AG04450 (cell line): ENCODE results near the gene PRSS57. TPM values are rescaled to one million over a fixed set of nuclear protein-coding genes. Genes with fewer than 3 reads are reported as not detected.
A peak's percentile ranks its signal among the peaks of the same experiment; 100 is the strongest.
"Not testable (repeated sequence)": the region's sequence is repeated elsewhere in the genome, so short reads cannot be mapped to it uniquely, and the experiment has no call there.

Experiments used
- CTCF ChIA-PET: fragments of 300-600, 350-600 bp; formaldehyde crosslinking; extraction: SDS; loops from one replicate; lab custom pipeline; 2022; ENCODE audit warnings: antibody characterized with exemption, inconsistent platforms; lab: Charles Lee
- POLR2A ChIA-PET: fragments of 350-600 bp; formaldehyde crosslinking; extraction: SDS; loops from one replicate; lab custom pipeline; 2021; ENCODE audit warnings: antibody characterized with exemption, inconsistent platforms; lab: Yijun Ruan, JAX
- DNase-seq: peaks from one replicate; pipeline ENCODE4 v3.0.0-alpha.2; 2011; ENCODE audit warnings: low read depth, low spot score
- H3K27ac ChIP-seq: one replicate; pipeline ENCODE4 v1.5.1; 2012; ENCODE audit warnings: low read depth, low read length, control low read depth
- H3K27me3 ChIP-seq: one replicate; pipeline ENCODE4 v1.6.0; 2012; ENCODE audit warnings: low read length; ENCODE audit not compliant: control insufficient read depth, insufficient read depth
- H3K4me3 ChIP-seq: 2 replicates; pipeline ENCODE4 v1.5.1; 2011; ENCODE audit warnings: mild to moderate bottlenecking, low read depth, low read length, control low read depth
- H3K9me3 ChIP-seq: 2 replicates; pipeline ENCODE4 v1.5.1; 2012; ENCODE audit warnings: low read length; ENCODE audit not compliant: control insufficient read depth, insufficient read depth
- polyA minus RNA-seq: library from RNA; depleted of rRNA, polyadenylated mRNA; stranded (reverse); fragments of >200 nt; gene quantifications from 2 replicates; pipeline ENCODE4 v1.2.3, GENCODE V29; 2011; rRNA and poly(A)+ RNA removed
- polyA plus RNA-seq: library from polyadenylated mRNA; depleted of rRNA; stranded (reverse); fragments of >200 nt; gene quantifications from 2 replicates; pipeline ENCODE4 v1.2.3, GENCODE V29; 2011; rRNA removed
- TF ChIP-seq, protein P1 (sequence below): IDR thresholded peaks from 2 replicates; pipeline ENCODE4 v1.5.1; 2011; ENCODE audit warnings: low read depth, low read length, control low read depth, inconsistent platforms

The PRSS57 gene
- polyA plus RNA-seq: not detected in 2 replicates
- not detected in 2 replicates for polyA minus RNA-seq

DNA sequence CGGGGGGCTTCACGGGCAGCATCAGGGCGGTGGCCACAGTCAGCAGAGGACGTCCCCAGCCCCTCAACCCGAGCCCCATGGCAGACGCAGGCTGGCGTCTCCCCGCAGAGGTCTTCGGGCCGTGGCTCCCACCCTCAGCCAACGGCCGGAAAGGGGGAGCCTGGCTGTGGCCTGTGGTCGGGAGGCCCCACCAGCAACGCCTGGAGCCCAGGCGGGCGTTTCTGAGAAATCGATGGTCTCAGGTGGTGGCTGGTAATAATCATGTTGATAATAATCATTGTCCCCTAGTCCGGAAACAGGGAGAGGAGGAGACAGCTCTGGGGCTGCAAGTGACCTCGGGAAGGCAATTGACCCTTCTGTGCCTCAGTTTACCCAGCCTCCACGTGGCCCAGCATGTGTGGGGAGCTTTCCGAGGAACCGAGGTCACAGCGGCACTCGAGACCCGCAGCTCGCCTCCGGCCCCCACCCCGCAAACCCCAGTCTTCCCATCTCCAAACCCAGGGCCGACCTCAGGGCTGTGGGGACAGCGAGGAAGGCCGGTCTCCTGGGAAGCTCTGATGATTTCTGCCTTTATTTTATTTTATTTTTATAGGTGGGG lies at the start of gene PRSS57:
Gene PRSS57, minus strand, starts transcription at position 101 of the 598 bp plus-strand sequence. Its CDS starts 22 bp downstream, at position 79.
- DNase-seq: no peak
- ChIA-PET POLR2A (no interaction called here), CTCF (no interaction called here)
- Histone ChIP-seq H3K4me3 (no peak within 1 kb of the TSS), H3K27me3 (peaks cover 5% of the 10 kb centered on the region), H3K27ac (no peak within 1 kb of the TSS), H3K9me3 (no peaks in the 10 kb centered on the region; the same call in 1 of the 2 replicates)
- TF ChIP-seq, protein P1, sequence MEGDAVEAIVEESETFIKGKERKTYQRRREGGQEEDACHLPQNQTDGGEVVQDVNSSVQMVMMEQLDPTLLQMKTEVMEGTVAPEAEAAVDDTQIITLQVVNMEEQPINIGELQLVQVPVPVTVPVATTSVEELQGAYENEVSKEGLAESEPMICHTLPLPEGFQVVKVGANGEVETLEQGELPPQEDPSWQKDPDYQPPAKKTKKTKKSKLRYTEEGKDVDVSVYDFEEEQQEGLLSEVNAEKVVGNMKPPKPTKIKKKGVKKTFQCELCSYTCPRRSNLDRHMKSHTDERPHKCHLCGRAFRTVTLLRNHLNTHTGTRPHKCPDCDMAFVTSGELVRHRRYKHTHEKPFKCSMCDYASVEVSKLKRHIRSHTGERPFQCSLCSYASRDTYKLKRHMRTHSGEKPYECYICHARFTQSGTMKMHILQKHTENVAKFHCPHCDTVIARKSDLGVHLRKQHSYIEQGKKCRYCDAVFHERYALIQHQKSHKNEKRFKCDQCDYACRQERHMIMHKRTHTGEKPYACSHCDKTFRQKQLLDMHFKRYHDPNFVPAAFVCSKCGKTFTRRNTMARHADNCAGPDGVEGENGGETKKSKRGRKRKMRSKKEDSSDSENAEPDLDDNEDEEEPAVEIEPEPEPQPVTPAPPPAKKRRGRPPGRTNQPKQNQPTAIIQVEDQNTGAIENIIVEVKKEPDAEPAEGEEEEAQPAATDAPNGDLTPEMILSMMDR: no peak

DNA sequence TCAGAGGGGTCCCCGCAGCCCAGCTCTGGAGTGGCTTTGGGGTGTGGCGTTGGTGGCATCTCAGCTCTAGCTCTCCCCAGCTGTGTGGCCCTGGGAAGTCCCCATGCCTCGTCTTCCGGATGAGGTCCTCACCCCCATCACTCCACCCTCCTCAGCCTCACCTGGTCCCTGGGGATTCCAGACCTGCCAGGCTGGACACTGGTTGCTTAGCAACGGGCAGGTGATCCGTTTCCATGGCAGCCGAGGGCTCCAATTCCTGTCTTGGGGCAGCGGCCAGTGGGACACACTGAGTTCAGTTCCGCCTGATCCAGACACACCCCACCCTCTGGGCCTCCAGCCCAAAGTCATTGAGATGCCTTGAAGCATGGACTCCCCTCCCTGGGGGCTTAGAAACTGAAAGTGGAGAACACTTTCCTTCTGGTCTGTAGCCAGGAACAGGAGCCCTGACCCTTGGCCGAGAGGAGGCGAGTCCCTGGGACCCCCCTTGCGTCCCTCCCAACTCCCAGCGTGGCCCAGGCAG lies 48.0 kb upstream of the PRSS57 start:
- no peak overlapping the region for H3K4me3 ChIP-seq
- no peaks in the 10 kb centered on the region for H3K27me3 ChIP-seq
- CTCF ChIA-PET: no interaction called here
- DNase-seq: no peak
- TF ChIP-seq, protein P1: no peak
- peaks cover 50% of the 10 kb centered on the region for H3K9me3 ChIP-seq
- no peak overlapping the region for H3K27ac ChIP-seq
- POLR2A ChIA-PET: no interaction called here

DNA sequence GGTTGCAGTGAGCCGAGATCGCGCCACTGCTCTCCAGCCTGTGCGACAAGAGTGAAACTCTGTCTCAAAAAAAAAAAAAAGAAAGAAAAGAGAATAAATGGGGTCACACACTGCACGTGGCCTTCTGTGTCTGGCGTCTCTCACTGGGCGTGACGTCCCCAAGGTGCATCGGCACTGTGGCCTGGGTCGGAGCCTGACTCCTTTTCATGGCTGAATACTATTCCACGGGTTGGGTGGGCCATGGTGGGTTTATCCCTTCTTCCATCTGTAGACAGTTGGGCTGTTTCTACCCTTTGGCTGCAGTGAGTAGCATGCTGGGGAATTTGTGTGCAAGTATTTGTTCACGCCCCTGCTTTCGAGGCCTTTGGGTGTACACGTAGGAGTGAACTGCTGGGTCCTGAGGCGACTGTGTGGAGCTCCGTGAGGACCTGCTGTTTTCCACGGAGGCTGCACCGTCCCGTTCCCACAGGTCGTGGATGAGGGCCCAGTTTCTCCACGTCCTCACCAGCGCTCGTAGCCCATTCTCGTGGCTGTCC lies 47.4 kb upstream of the PRSS57 start:
- Histone ChIP-seq H3K9me3 (peaks cover 44% of the 10 kb centered on the region), H3K27me3 (no peaks in the 10 kb centered on the region), H3K27ac (no peak overlapping the region), H3K4me3 (no peak overlapping the region)
- TF ChIP-seq, protein P1: no peak
- CTCF ChIA-PET: no interaction called here
- DNase-seq: no peak
- POLR2A ChIA-PET: no interaction called here

DNA sequence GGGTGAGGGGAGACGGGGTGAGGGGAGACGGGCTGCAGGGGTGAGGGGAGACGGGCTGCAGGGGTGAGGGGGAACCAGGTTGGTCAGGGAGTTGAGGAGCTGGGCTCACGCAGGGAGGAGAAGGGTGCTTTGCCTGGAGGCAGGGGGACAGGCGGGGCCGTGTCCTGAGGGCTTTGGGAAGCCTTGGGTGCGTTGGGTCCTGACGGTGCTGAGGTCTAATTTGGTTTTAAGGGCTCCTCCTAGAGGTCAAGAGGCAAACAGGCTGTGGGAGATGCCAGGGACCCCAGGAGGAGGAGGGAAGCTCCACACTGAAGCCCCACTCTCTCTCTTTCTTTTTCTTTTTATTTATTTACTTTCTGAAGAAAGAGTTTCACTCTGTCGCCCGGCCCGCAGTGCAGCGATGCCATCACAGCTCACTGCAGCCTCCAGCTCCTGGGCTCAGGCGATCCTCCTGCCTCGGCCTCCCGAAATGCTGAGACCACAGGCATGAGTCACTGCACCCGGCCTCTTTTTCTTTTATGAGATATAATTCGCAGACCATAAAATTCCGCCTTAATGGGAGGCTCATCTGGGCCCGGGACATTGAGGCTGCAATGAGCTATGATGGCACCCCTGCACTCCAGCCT lies 46.4 kb upstream of the PRSS57 start:
- POLR2A ChIA-PET: interaction anchor here (0.7 kb wide), 1 partner anchor 74 kb away, joined by 3 read pairs; no protein-coding TSS in a partner anchor
- CTCF ChIA-PET: no interaction called here

DNA sequence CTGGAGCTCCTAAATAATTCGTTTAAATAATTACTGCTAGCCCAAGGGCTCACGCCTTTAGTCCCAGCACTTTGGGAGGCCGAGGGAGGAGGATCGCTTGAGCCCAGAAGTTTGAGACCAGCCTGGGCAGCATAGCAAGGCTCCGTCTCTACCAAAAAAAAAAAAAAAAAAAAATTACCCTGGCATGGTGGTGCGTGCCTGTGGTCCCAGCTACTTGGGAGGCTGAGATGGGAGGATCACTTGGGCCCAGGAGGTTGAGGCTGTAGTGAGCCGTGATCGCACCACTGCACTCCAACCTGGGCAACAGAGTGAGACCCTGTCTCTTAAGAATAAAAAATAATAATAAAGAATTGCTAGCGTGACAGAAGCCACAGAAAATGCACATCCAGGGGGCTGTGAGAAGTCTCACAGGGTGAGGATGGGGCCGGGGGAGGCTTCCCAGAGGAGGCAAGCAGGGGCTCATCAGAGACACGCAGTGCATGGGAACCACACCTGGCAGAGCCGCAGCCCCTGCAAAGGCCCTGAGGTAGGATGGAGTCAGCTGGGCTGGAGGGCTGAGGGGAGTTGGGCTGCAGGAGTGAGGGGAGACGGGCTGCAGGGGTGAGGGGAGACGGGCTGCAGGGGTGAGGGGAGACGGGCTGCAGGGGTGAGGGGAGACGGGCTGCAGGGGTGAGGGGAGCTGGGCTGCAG lies 45.7 kb upstream of the PRSS57 start:
- H3K27me3 ChIP-seq, H3K27ac ChIP-seq, H3K4me3 ChIP-seq, DNase-seq, POLR2A ChIA-PET: not testable (repeated sequence)
- CTCF ChIA-PET: interaction anchor here (0.7 kb wide), 1 partner anchor 174 kb away, joined by 4 read pairs; no protein-coding TSS in a partner anchor
- peaks cover 28% of the 10 kb centered on the region for H3K9me3 ChIP-seq

More for the DNA sequence above, 46.4 kb upstream of the PRSS57 start:
- Histone ChIP-seq H3K9me3 (peaks cover 34% of the 10 kb centered on the region), H3K4me3 (no peak overlapping the region), H3K27me3 (no peaks in the 10 kb centered on the region), H3K27ac (no peak overlapping the region)
- no peak for DNase-seq
- TF ChIP-seq, protein P1: 0 out of 2 replicates have a peak, but pooled peaks have one; percentile 14
